ENCODE results near the gene CDK6. TPM values are rescaled to one million over a fixed set of nuclear protein-coding genes. Genes with fewer than 3 reads are reported as not detected.

The CDK6 gene
- total and polyA plus RNA-seq, 4 donors: 3.3 to 35.0 (median 12.0) TPM

DNA sequence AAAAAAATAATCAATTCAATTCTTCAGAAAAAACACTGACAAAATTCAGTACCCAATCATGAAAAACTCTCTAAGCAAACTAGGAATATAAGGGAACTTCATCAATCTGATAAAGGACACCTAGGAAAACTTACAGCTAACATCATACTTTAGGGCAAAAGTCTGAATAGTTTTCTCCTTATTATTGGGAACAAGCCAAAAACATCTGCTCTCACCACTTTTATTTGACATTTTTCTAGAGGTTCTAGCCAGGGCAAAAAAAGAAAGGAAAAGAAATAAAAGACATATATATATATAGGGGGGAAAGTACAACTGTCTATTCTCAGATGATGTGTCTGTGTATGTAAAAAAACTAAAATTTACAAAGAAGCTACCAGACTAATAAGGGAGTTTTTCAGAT is 19.0 kb downstream of the CDK6 start:
- no peak overlapping the region for H3K27ac ChIP-seq (ENCODE audit: low read depth in 1 of 2, low read length in 2 of 2)
- H3K4me1 ChIP-seq (ENCODE audit: control insufficient read depth in 4 of 4, insufficient read depth in 4 of 4, low read length in 3 of 4): no peaks in the 10 kb centered on the region

GRCh38 chr7:92815412-92815811 is 21.0 kb downstream of the CDK6 start:
- H3K36me3 ChIP-seq (ENCODE audit: control insufficient read depth in 4 of 4, insufficient read depth in 3 of 4, low read depth in 1 of 4, low read length in 3 of 4): no peaks in the 10 kb centered on the region
- H3K9me3 ChIP-seq (ENCODE audit: control insufficient read depth in 4 of 4, low read length in 3 of 4): peaks cover 0 to 1% (median 0%) of the 10 kb centered on the region in 4 donors
- H3K4me1 ChIP-seq (ENCODE audit: control insufficient read depth in 4 of 4, insufficient read depth in 4 of 4, low read length in 3 of 4): no peaks in the 10 kb centered on the region

More for the DNA sequence above, 19.0 kb downstream of the CDK6 start:
- Histone ChIP-seq H3K27me3 (ENCODE audit: control insufficient read depth in 4 of 4, insufficient read depth in 4 of 4, low read length in 3 of 4) (no peaks in the 10 kb centered on the region), H3K9me3 (ENCODE audit: control insufficient read depth in 4 of 4, low read length in 3 of 4) (peaks cover 0 to 1% (median 0%) of the 10 kb centered on the region in 4 donors), H3K36me3 (ENCODE audit: control insufficient read depth in 4 of 4, insufficient read depth in 3 of 4, low read depth in 1 of 4, low read length in 3 of 4) (no peaks in the 10 kb centered on the region), H3K4me3 (ENCODE audit: low read depth in 1 of 3, low read length in 3 of 3) (no peak overlapping the region), H3K9ac (ENCODE audit: low read depth in 1 of 2, low read length in 2 of 2) (no peak overlapping the region)
- TF ChIP-seq HNF4A (conservative IDR thresholded peaks at IDR 0.05): peak in 1 of 2 donors; percentile 15
- no peak for TF ChIP-seq NR2F2 (IDR thresholded peaks at IDR 0.05)
- DNase-seq (ENCODE audit: low spot score): no peak

GRCh38 chr7:92813390-92814024 is 22.9 kb downstream of the CDK6 start:
- H3K9ac ChIP-seq (ENCODE audit: low read depth in 1 of 2, low read length in 2 of 2): no peak overlapping the region
- H3K4me3 ChIP-seq (ENCODE audit: low read depth in 1 of 3, low read length in 3 of 3): no peak overlapping the region
- peaks cover 6 to 15% (median 12%) of the 10 kb centered on the region in 4 donors for H3K4me1 ChIP-seq (ENCODE audit: control insufficient read depth in 4 of 4, insufficient read depth in 4 of 4, low read length in 3 of 4)
- no peaks in the 10 kb centered on the region for H3K36me3 ChIP-seq (ENCODE audit: control insufficient read depth in 4 of 4, insufficient read depth in 3 of 4, low read depth in 1 of 4, low read length in 3 of 4)
- 52% methylated on average over 4 of the region's 4 CpGs for WGBS
- H3K9me3 ChIP-seq (ENCODE audit: control insufficient read depth in 4 of 4, low read length in 3 of 4): peaks cover 0 to 1% (median 0%) of the 10 kb centered on the region in 4 donors
- no peak overlapping the region for H3K27ac ChIP-seq (ENCODE audit: low read depth in 1 of 2, low read length in 2 of 2)
- H3K27me3 ChIP-seq (ENCODE audit: control insufficient read depth in 4 of 4, insufficient read depth in 4 of 4, low read length in 3 of 4): no peaks in the 10 kb centered on the region
- TF ChIP-seq REST (IDR thresholded peaks at IDR 0.05): no peak
- TF ChIP-seq, protein P1, sequence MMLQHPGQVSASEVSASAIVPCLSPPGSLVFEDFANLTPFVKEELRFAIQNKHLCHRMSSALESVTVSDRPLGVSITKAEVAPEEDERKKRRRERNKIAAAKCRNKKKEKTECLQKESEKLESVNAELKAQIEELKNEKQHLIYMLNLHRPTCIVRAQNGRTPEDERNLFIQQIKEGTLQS (IDR thresholded peaks at IDR 0.05): no peak
- no peak for TF ChIP-seq CTCF (IDR thresholded peaks at IDR 0.05; ENCODE audit: low read depth, low read length, missing input control)
- no peak for TF ChIP-seq HNF4G (IDR thresholded peaks at IDR 0.05)
- no peak for TF ChIP-seq YY1 (IDR thresholded peaks at IDR 0.05)
- no peak for TF ChIP-seq FOXA1 (IDR thresholded peaks at IDR 0.05)
- no peak for TF ChIP-seq EGR1 (IDR thresholded peaks at IDR 0.05; ENCODE audit: low read depth in 2 of 2)
- TF ChIP-seq HNF4A (conservative IDR thresholded peaks at IDR 0.05): no peak
- no peak for TF ChIP-seq JUND (IDR thresholded peaks at IDR 0.05)
- no peak for TF ChIP-seq GABPA (IDR thresholded peaks at IDR 0.05 in 1 of 2, conservative IDR thresholded peaks at IDR 0.05 in 1 of 2)
- TF ChIP-seq TAF1 (conservative IDR thresholded peaks at IDR 0.05): no peak
- no peak for TF ChIP-seq MAX (IDR thresholded peaks at IDR 0.05)
- no peak for DNase-seq (ENCODE audit: low spot score)

More at GRCh38 chr7:92815412-92815811, 21.0 kb downstream of the CDK6 start:
- DNase-seq (ENCODE audit: low spot score): no peak
- Histone ChIP-seq H3K9ac (ENCODE audit: low read depth in 1 of 2, low read length in 2 of 2) (no peak overlapping the region), H3K4me3 (ENCODE audit: low read depth in 1 of 3, low read length in 3 of 3) (no peak overlapping the region), H3K27me3 (ENCODE audit: control insufficient read depth in 4 of 4, insufficient read depth in 4 of 4, low read length in 3 of 4) (no peaks in the 10 kb centered on the region), H3K27ac (ENCODE audit: low read depth in 1 of 2, low read length in 2 of 2) (no peak overlapping the region)
- TF ChIP-seq, protein P2, sequence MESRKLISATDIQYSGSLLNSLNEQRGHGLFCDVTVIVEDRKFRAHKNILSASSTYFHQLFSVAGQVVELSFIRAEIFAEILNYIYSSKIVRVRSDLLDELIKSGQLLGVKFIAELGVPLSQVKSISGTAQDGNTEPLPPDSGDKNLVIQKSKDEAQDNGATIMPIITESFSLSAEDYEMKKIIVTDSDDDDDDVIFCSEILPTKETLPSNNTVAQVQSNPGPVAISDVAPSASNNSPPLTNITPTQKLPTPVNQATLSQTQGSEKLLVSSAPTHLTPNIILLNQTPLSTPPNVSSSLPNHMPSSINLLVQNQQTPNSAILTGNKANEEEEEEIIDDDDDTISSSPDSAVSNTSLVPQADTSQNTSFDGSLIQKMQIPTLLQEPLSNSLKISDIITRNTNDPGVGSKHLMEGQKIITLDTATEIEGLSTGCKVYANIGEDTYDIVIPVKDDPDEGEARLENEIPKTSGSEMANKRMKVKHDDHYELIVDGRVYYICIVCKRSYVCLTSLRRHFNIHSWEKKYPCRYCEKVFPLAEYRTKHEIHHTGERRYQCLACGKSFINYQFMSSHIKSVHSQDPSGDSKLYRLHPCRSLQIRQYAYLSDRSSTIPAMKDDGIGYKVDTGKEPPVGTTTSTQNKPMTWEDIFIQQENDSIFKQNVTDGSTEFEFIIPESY (IDR thresholded peaks at IDR 0.05): no peak
- TF ChIP-seq FOXA2 (IDR thresholded peaks at IDR 0.05) (no peak), EGR1 (IDR thresholded peaks at IDR 0.05; ENCODE audit: low read depth in 2 of 2) (no peak), FOXA1 (IDR thresholded peaks at IDR 0.05) (no peak)

Data from liver (tissue), 9 donors.